PC-9 (cell line): ENCODE results near the gene PATJ.

Experiments
- CTCF ChIP-seq: fragments of 200-600 bp; sonication (generic); conservative IDR thresholded peaks from 2 replicates; pipeline ENCODE4 v1.6.1; 2017; ENCODE audit warnings: mixed run types, antibody characterized with exemption, mild to moderate bottlenecking, moderate library complexity
- EZH2 ChIP-seq: fragments of 200-600 bp; sonication (generic); IDR thresholded peaks from 2 replicates; pipeline ENCODE4 v1.8.0; 2017; ENCODE audit warnings: antibody characterized with exemption, low read depth

GRCh38 chr1:62178372-62178771 lies 436.1 kb downstream of the PATJ start:
- TF ChIP-seq CTCF = no peak
- no peak for TF ChIP-seq EZH2
